ENCODE measurements around the gene SORCS2.

The SORCS2 gene

GRCh38 chr4:7420661-7421040 lies 228.3 kb downstream of the SORCS2 start:
- H3K4me3 ChIP-seq (ENCODE audit: low read depth, low read length) = no peak overlapping the region
- CTCF ChIA-PET = interaction anchor here (1.6 kb wide), 1 partner anchor 300 kb away, joined by 5 read pairs; no protein-coding TSS in a partner anchor
- no peak for TF ChIP-seq CTCF (IDR thresholded peaks at IDR 0.05; ENCODE audit: insufficient read depth, low read length, missing control alignments)
- POLR2A ChIA-PET = no interaction called here
- DNase-seq (ENCODE audit: low read depth, low spot score) = no peak

GRCh38 chr4:7421356-7422150 lies 229.2 kb downstream of the SORCS2 start:
- ChIA-PET CTCF (no interaction called here), POLR2A (no interaction called here)
- DNase-seq (ENCODE audit: low read depth, low spot score) = no peak
- TF ChIP-seq CTCF (IDR thresholded peaks at IDR 0.05; ENCODE audit: insufficient read depth, low read length, missing control alignments) = no peak
- H3K4me3 ChIP-seq (ENCODE audit: low read depth, low read length) = no peak overlapping the region

GRCh38 chr4:7422151-7422897 lies 230.0 kb downstream of the SORCS2 start:
- no peak for DNase-seq (ENCODE audit: low read depth, low spot score)
- POLR2A ChIA-PET = no interaction called here
- H3K4me3 ChIP-seq (ENCODE audit: low read depth, low read length) = no peak overlapping the region
- no peak for TF ChIP-seq CTCF (IDR thresholded peaks at IDR 0.05; ENCODE audit: insufficient read depth, low read length, missing control alignments)
- CTCF ChIA-PET = no interaction called here

- DNase-seq (ENCODE audit: low read depth, low spot score) = no peak
- no peak for TF ChIP-seq CTCF (IDR thresholded peaks at IDR 0.05; ENCODE audit: insufficient read depth, low read length, missing control alignments)
- H3K4me3 ChIP-seq (ENCODE audit: low read depth, low read length) = no peak overlapping the region
- ChIA-PET POLR2A (no interaction called here), CTCF (no interaction called here)
Observed at GRCh38 chr4:7422898-7423180, 230.5 kb downstream of the SORCS2 start.

GRCh38 chr4:7423391-7423790 lies 231.1 kb downstream of the SORCS2 start:
- no peak for TF ChIP-seq CTCF (IDR thresholded peaks at IDR 0.05; ENCODE audit: insufficient read depth, low read length, missing control alignments)
- H3K4me3 ChIP-seq (ENCODE audit: low read depth, low read length) = no peak overlapping the region
- no peak for DNase-seq (ENCODE audit: low read depth, low spot score)
- POLR2A ChIA-PET = no interaction called here
- CTCF ChIA-PET = no interaction called here

- ChIA-PET CTCF (no interaction called here), POLR2A (no interaction called here)
- no peak overlapping the region for H3K4me3 ChIP-seq (ENCODE audit: low read depth, low read length)
- no peak for TF ChIP-seq CTCF (IDR thresholded peaks at IDR 0.05; ENCODE audit: insufficient read depth, low read length, missing control alignments)
- DNase-seq (ENCODE audit: low read depth, low spot score) = no peak
Observed at GRCh38 chr4:7423801-7424552, 231.6 kb downstream of the SORCS2 start.
